TTC549 (cell line): ENCODE results near the gene RMI2.

Experiments used
- FAIRE-seq: peaks from 2 replicates; lab custom pipeline; 2012; peaks lifted over from hg19 to GRCh38; lab: Jason Lieb, UNC

RMI2 gene

DNA sequence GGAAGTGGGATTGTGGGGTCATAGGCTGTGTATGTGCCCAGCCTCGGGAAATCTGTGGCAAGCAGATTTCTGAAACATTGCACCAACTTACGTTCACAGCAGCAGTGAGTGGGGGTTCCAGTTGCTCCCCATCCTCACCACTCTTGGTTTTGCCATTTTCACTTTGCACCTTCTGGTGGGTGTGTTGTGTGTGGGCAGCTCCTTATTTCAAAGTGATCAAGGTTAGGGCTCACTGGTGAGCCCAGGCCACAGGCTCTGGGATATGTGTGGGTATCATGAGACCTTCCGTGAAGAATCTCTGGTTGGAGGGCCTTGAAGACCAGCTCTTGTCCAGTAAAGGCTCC lies 34.7 kb upstream of the RMI2 start:
- FAIRE-seq = no peak

DNA sequence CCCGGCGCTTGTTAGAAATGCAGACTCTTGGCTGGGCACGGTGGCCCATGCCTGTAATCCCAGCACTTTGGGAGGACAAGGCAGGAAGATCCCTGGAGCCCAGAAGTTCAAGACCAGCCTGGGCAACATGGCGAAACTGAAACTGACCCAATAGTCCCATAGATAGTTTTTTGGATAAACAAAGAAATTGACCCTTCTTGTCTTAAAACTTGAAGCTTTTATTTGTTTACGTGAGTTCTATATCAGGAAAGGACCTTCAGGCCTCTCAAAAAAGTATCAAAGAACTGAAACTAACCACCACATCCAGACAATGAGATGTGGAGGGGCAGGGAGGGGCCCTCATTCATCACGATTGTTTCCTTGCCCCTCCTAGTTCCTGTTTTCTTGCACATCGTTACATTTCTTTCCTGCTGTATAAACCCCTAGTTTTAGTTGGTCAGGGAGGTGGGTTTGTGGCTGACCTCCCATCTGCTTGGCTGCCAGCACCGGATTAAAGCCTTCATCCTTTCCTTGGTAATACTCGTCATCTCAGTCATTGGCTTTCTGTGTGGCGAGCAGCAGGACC lies 34.2 kb upstream of the RMI2 start:
- FAIRE-seq = no peak

DNA sequence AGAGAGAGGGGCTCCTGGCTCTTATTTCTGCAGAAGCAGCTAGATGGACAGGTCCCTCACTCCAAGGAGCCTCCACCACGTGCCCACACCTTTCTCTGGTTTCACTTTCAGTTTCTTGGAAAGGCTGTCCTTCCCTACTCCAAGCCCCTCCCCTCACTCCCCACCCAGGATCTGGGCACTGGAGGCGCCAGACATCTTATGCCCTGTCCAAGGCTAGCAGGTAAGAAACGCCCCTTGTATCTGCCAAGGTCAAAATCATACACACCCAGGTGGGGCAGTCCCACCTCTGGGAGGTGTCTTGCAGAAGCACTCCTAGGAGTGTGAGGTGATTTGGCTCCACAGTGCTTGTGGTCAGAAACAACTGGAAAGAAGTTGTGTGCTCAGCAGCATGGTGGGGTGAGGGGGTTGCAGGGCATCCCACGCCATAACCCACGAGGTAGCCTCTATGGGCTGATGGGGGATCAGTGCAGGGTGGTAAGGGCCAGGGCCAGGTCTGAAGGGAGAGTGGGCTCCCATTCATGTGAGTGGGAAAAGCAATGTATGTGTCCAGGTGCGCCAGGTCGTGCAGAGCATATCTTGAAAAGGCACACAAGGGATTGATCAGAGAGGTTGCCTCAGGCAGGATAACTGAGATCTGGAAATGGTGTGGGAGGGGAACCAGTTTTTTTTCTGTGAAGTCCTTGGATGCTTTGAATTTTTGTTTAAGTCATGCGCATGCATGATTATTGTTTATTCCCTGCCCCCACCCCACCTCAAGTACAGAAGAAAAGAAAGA lies 32.4 kb upstream of the RMI2 start:
- no peak for FAIRE-seq

DNA sequence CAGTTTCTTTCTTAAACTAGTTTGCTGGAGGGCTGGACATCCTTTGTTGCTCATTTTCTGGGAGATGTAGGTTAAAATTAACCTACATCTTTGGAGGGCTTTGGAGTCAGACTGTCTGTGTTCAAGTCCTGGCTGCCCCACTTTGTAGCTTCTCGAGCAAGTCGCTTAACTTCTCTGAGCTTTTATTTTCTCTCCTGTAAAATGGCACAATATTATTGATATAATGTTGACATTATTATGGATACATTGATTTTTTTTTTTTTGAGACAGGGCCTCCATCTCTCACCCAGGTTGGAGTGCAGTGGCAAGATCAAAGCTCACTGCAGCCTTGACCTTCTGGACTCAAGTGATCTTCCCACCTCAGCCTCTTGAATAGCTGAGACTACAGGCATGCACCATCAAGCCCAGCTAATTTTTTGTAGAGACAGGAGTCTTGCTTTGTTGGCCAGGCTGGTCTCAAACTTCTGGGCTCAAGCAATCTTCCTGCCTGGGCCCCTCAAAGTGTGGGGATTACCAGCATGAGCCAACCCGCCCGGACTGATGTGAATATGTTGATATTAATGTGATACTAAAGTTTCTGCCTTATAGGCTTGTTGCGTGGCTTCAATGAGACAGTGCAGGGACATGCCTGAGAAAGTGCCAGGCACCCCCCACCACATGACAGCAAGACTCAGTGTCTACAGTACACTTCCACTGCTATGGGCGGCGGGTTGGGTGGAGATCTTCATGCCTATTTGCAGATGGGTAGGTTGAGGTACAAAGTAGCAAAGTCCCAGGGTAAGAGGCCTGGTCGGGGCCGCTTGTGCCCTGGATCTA lies 31.6 kb upstream of the RMI2 start:
- no peak for FAIRE-seq

DNA sequence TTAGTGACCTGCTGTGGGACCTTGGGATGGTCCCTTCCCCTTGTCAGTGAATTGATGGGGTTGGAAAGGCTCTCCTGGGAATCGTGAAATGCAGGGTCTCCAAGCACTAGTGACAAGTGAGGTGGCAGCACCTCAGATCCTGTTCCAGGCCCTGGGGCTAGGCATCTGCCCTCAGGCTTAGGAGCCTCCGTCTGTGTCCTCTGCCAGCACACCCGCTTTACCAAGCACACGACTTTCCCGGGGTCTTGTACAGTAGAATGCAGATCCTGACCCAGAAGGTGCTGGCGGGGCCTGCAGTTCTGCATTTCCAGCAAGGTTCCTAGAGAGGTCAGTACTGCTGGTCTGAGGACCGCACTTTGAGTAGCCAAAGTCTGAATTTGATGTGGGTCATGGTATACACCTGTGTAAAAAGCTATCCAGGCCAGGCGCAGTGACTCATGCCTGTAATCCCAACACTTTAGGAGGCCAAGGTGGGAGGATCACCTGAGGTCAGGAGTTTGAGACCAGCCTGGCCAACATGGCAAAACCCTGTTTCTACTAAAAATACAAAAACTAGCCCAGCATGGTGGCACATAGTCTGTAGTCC lies 30.9 kb upstream of the RMI2 start:
- FAIRE-seq = no peak

DNA sequence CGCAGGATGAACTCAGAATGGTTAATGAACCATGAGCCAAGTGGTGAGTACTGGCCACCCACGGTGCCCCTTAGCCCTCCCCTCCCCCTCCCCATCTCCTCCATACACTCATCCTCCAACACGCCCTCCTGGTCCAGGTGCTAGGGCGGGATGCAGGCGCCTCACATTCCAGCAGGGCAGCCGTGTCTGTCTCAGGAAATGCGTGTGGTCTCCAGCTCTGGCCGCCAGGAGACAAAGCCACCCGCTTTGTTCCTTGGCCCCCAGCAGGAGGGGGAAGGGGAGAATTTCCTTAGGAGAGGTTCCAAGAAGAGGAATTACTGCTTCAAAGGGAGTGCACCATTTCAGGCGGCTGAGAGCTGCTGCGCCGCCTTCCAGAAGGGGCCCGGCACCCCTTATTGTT lies 29.7 kb upstream of the RMI2 start:
- FAIRE-seq = no peak

DNA sequence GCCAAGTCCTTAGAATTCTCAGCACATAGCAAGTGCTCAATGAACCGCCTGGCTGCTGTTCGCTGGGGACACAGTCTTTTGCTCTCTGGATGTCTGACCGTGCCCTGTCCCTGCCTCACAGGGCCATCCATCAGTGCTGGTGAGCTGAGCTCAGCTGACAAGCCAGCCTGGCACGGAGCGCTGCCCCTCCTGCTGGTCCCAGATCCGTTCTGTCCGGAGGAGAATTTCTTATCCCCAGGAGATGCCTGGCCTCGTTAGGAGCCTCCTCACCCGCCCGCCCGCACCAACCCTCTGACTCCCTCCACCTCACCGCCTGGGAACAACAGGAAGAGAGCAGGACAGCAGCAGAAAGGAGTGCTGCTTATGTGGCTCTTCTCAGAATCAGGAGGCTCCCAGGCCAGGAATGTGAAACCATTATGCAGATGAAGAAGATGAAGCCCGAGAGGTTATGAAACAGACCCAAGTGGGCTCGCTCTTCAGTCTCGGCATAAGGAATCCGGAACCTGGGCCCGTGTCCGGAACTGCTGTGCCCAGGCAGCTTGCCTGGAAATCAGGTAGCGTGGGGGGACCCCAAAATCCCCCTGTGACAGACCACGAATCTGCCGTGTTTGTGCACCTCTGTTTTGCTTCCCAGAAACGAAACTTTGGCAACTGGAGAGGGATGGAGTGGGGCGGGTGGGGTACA lies 28.8 kb upstream of the RMI2 start:
- FAIRE-seq = no peak

DNA sequence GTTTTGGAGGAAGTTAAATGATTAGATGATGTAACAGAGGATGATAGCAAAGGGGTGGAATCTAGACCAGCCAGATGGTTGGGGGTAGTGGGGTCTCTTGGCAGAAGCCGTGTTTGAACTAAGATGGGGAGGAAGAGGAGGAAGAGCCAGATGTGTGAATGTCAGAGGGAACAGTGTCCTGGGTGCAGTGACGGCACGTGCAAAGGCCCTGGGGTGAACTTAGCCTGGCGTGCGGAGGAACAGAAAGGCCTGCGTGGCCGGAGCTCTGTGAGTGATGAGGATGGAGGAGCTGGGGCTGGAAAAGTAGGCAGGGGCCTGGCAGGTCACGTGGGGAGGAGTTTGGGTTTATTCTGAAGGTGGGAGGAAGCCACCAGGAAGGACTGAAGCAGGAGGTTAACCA lies 26.4 kb upstream of the RMI2 start:
- no peak for FAIRE-seq

DNA sequence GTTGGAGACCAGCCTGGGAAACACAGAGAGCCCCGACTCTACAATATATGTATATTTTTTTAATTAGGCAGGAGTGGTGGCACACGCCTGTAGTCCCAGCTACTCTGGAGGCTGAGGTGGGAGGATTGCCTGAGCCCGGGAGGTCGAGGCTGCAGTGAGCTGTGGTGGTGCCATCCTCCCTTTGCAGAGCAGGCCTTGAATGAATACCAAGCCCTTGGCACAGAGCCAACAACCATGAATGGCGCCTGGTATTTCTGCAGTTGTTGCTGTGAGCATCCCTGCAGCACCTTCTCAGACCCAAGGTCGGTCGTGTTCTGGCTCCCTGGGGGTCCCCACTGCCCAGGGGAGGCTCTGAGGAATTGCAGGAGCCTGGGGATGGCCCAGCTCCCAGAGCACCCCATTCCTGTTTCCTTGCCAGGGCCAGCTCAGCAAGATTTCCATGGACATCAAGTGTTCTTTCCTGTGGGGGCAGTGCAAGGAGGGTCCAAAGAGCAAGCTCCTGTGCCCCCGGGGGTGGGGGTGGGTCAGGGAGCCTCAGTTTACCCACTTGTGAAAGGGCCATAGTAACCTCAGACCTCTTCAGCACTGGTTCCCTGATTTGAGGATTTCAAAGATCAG lies 25.6 kb upstream of the RMI2 start:
- FAIRE-seq = no peak

DNA sequence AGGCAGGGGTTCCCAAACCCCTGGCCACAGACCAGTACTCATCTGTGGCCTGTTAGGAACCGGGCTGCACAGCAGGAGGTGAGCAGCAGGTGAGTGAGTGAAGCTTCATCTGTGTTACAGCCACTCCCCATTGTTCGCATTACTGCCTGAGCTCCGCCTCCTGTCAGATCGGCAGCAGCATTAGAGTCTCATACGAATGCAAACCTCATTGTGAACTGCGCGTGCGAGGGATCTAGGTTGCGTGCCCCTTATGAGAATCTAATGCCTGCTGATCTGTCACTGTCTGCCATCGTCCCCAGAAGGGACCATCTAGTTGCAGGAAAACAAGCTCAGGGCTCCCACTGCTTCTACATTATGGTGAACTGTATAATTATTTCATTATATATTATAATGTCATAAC lies 25.1 kb upstream of the RMI2 start:
- no peak for FAIRE-seq

DNA sequence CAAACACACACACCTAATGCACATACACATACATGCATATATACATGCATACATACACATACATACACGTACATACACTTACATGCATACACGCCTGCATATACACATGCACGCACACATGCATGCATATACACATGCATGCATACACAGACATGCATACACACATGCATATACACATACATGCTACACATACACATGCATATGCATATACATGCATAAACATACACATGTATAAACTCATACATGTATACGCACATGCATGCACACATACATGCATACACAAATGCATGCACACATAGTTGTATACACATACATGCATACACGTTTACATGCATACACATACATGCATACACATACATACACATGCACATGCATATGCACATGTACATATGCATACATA lies 23.6 kb upstream of the RMI2 start:
- no peak for FAIRE-seq

DNA sequence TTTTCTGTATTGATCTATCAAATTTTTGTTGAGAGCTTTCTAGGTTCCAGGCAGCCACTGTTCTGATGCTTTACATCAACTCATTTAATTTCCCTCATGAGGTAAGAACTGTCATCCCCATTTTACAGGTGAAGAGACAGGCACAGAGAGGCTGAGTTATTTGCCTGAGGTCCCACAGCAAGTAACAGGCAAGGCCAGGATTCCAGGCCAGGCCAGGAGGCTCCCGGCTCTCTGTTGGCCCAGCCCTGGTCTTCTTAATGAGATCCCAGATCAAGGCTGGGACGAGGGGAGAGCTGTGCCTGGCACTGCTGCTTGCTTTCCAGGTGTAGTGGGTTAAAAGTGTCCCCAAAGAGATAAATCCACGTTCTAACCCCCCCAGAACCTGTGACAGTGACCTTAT lies 22.4 kb upstream of the RMI2 start:
- no peak for FAIRE-seq

DNA sequence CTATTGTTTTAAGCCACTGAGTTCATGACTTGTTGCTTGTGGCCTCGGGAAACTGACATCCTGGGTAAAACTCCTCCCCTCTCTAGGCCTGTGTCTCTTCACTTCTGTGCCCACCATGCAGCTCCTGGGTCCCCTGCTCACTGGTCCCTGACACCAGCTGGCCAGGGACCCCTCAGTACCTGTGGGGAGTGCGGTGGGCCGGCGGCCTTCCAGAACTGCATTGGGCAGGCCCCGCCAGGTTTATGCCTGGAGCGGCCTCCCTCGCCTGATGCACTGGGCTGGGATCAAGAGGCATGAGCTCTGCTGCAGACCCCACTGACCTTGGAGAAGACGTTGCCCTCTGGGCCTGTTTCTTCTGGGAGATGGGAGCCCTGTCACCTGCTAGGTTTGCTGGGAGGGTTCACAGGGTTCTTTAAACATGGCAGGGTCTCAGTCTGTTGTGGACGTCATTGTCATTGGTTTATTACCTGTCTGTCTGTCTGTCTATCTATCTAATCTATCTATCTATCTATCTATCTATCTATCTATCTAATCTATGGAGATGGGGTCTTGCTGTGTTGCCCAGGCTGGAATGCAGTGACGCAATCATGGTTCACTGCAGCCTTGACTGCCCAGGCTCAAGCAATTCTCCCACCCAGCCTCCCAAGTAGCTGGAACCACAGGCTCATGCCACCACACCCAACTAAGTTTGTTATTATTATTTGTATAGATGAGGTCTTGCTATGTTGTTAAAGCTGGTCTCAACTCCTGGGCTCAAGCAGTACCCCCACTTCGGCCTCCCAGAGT lies 21.5 kb upstream of the RMI2 start:
- FAIRE-seq = no peak

DNA sequence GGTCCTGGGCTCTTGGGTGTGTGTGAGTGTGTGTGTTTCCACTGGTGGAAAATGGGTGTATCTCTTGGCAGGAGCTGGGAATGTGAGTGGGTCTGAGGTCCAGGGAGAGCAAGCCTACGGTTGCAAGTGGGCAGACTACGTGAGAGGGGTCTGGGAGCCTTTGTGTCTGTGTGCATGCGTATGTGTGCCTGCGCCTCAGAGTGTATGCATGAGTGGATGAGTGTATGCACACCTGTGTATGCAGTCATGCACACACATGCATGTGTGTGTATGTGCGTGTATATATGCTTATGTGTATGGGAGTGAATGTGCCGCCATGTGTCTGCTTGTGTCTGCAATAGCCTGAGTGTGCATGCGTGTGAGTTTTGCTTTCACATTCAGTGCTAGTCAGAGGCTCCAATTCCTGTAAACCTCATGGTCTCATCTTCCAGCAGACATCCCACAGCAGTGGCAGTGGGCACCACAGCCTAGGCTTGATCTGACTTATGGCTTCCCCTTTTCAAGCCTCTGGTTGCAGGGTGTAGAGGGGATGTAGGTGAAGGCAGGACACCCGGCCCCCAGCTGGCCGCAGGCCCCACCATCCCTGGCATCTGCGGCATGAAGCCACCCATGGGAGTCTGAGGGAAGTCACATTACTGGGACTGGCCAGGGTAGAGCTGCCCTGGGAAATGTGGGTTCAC lies 19.7 kb upstream of the RMI2 start:
- FAIRE-seq = no peak

DNA sequence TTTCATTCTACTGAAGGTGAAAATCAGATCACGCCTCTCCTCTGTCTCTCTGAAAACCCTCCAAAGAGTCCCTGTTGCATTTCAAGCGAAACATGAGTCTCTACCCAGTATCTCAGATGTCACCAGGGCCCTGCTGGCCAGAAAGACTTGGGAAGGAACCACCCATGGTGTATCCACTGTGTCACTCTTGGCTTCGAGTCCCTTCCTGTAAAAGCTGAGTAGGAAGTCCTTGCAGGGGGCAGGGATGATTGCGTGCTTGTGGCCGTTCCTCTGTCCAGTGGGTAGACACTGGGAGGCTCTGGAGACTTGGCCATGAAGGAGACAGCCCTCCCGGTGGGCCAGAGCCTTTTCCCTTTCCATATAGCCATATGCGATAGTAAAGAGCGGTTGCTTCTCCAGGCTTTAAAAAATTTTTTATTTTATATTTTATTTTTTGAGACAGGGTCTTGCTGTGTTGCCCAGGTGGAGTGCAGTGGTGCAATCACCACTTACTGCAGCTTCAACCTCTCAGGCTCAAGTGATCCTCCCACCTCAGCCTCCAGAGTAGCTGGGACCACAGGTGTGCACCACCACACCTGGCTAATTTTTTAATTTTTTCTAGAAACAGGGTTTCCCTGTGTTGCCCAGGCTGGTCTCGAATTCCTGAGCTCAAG lies 19.0 kb upstream of the RMI2 start:
- no peak for FAIRE-seq

DNA sequence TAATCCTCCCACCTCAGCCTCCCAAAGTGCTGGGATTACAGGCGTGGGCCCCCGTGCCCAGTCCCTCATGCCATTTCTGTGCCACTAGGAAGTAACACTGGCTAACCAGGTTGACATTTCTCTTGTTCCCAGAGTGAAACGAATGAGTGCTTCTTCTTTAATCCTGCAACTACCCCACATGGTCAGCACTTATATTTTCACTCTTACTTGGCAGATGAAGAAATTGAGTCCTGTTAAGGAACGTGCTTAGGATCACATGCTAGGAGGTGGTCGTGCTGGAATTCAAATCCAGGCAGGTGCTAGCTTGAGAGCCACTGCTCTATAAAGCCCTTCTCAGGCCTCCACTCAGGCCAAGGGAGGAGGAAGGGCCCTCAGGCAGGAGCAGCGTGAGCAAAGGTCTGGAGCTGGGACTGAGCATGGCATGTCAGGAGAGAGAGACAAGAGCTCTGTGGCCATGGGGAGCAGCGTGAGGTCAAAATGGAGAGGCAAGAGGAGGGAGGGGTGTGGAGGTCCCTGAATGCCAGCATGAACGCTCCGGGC lies 18.5 kb upstream of the RMI2 start:
- no peak for FAIRE-seq

DNA sequence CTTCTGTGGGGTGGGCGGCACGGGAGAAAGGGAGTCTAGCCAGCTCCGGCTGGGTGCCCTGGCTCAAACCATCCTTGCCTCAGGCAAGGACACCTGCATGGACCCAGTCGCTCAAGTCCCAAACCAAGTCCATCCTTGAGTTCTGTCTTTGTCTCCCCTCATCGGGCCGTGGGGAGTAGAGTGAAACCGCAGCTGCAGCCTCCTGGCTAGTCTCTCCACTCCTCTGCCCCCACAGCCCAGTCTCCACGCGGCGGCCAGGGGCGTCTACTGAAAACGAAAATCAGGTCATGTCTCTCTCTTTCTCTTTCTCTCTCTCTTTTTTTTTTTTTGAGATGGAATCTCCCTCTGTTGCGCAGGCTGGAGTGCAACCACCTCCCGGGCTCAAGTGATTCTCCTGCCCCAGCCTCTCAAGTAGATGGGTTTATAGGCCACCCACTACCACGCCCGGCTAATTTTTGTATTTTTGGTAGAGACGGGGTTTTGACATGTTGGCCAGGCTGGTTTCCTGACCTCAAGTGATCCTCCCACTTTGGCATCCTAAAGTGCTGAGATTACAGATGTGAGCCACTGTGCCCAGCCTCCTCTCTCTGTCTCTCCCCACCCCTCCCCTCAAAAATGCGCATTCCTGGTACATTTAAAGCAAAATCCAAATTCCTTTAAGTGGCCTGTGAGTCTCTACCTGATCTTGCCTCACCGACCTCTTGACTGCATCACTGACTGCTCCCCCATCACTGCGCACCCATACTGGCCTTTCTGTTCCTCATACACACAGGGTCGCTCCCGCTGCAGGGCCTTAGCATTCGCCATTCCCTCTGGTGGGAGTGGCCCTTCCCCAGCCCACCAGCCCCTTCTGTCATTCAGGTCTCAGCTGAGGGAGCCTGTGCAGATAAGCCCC lies 17.7 kb upstream of the RMI2 start:
- FAIRE-seq = no peak

DNA sequence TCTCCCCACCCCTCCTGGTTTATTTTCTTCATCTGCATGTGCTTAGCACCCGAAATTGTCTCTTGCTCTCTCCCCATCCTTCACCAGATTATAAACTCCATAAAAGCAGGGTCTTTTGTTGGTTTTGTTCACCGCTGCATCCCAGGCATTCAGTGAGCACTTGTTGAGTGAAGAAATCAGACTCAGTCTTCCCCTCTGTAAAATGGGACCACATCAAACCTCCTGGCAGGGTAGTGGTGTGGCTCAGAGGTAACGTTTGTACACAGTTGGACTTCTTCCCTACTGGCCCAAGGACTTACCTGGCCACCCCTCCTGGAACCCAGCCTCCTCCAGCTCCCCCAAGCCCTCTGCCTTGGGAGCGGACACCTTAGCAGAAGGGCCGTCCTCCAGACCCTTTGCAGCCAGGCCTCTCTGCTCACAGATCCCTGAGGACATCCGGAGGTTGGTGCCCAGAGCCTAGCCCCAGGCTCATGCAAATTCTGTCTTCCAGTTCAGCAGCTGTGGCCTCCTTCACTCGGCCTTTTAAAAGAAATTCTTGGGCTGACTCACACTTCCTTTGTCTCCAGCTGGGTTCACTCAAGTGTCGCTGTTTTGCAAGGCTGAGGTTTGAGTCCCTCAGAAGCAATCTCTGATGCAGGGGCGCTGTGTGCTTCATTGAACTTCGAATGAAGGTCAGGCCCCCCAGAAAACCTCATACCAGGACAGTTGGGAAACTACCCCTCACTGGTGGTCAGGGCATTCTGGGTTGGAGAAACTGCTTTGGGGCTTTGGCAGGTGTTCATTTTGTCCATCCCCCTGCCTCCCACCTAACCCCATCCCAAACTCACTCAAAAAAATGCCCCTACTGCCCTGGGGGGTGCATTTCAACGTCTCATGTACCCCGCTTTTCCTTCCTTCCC lies 16.8 kb upstream of the RMI2 start:
- no peak for FAIRE-seq
